HCT116 (cell line): ENCODE measurements around the gene SH2D2A. TPM values are rescaled to one million over a fixed set of nuclear protein-coding genes. Genes with fewer than 3 reads are reported as not detected.

Experiments used
- ATAC-seq: fragments of 200-7000 bp; cut with Tn5 transposase; 2 replicates; pipeline ENCODE4 v1.9.1; 2020; ENCODE audit warnings: mild to moderate bottlenecking, moderate library complexity
- BruUV-seq: library from RNA; stranded (reverse); fragments of 400-500 nt; replicated peaks from 2 replicates; lab custom pipeline; 2021; lab: Mats Ljungman, UMichigan
- CTCF ChIA-PET: fragments of 300-600 bp; sonication (Branson Sonifier 250); formaldehyde crosslinking; loops from one replicate; lab custom pipeline; 2021; ENCODE audit warnings: antibody characterized with exemption; lab: Charles Lee
- POLR2A ChIA-PET: fragments of 300-600, 350-600 bp; sonication (Branson Sonifier 250); formaldehyde crosslinking; loops from one replicate; lab custom pipeline; 2021; ENCODE audit warnings: antibody characterized with exemption; lab: Charles Lee
- RAD21 ChIA-PET, 2 experiments: fragments of 300-600 bp; sonication (Branson Sonifier 250); formaldehyde crosslinking; loops; one replicate each; lab custom pipeline; 2023; ENCODE audit warnings: low total read pairs in 2 of 2; ENCODE audit not compliant: uncharacterized antibody in 2 of 2, unreplicated experiment in 2 of 2, low non-redundant PET in 1 of 2; lab: Charles Lee
- DNase-seq: peaks from one replicate; pipeline ENCODE4 v3.0.0-alpha.2; 2010; ENCODE audit warnings: low read depth, low spot score
- H2AFZ ChIP-seq: fragments of 200-600 bp; shearing (Covaris generic), sonication (generic); 2 replicates; pipeline ENCODE4 v1.6.1; 2017; ENCODE audit warnings: low read depth, mixed run types, mixed read lengths, antibody characterized with exemption, low read length; ENCODE audit not compliant: poor library complexity, severe bottlenecking
- H3K27ac ChIP-seq: 2 replicates; pipeline ENCODE4 v1.5.1; 2012; ENCODE audit warnings: low read depth, low read length
- H3K27me3 ChIP-seq: fragments of 200-600 bp; sonication (generic); 2 replicates; pipeline ENCODE4 v1.6.1; 2016; ENCODE audit warnings: mixed run types, low read length, mixed read lengths; ENCODE audit not compliant: insufficient read depth
- H3K36me3 ChIP-seq, 2 experiments: fragments of 200-500 bp in 1 of 2; fragments of 200-600 bp in 1 of 2; sonication (Bioruptor generic) in 1 of 2; sonication (generic) in 1 of 2; 2 replicates each; pipeline versions ENCODE4 v1.5.1 to v1.6.1; 2014 to 2016; ENCODE audit warnings: low read length in 2 of 2, inconsistent platforms in 1 of 2, mixed read lengths in 1 of 2, mixed run types in 1 of 2; ENCODE audit not compliant: insufficient read depth in 2 of 2, control insufficient read depth in 1 of 2
- H3K4me1 ChIP-seq, 2 experiments: fragments of 200-600 bp in 1 of 2; sonication (generic) in 1 of 2; 2 replicates each; pipeline versions ENCODE4 v1.5.1 to v1.6.1; 2012 to 2017; ENCODE audit warnings: low read length in 2 of 2, inconsistent platforms in 1 of 2, mild to moderate bottlenecking in 1 of 2, mixed read lengths in 1 of 2, mixed run types in 1 of 2, moderate library complexity in 1 of 2; ENCODE audit not compliant: insufficient read depth in 2 of 2, control insufficient read depth in 1 of 2
- H3K4me2 ChIP-seq: fragments of 200-600 bp; sonication (generic); 2 replicates; pipeline ENCODE4 v1.6.1; 2017; ENCODE audit warnings: mixed run types, low read length, mixed read lengths
- H3K4me3 ChIP-seq, 2 experiments: fragments of 200-600 bp in 1 of 2; sonication (generic) in 1 of 2; replicated peaks in 1 of 2; 2 replicates each; pipeline ENCODE4 v1.5.1; 2011 to 2016; ENCODE audit warnings: low read length in 2 of 2, control low read depth in 1 of 2, low read depth in 1 of 2, mild to moderate bottlenecking in 1 of 2, mixed read lengths in 1 of 2, mixed run types in 1 of 2
- H3K79me2 ChIP-seq: fragments of 200-600 bp; sonication (generic); 2 replicates; pipeline ENCODE4 v1.6.1; 2017; ENCODE audit warnings: mild to moderate bottlenecking, mixed run types, low read length, moderate library complexity, mixed read lengths; ENCODE audit not compliant: insufficient read depth
- H3K9ac ChIP-seq: fragments of 200-600 bp; sonication (generic); 2 replicates; pipeline ENCODE4 v1.6.1; 2016; ENCODE audit warnings: low read length, mixed read lengths
- H3K9me2 ChIP-seq: fragments of 200-600 bp; sonication (generic), shearing (Covaris generic); 2 replicates; pipeline ENCODE4 v1.6.1; 2017; ENCODE audit warnings: mixed run types, mild to moderate bottlenecking, moderate library complexity; ENCODE audit not compliant: insufficient read depth
- H3K9me3 ChIP-seq, 2 experiments: fragments of 200-500 bp in 1 of 2; fragments of 200-600 bp in 1 of 2; sonication (Bioruptor generic) in 1 of 2; sonication (generic) in 1 of 2; 2 replicates each; pipeline ENCODE4 v1.6.1; 2014 to 2017; ENCODE audit warnings: low read length in 2 of 2, mixed read lengths in 2 of 2, inconsistent platforms in 1 of 2, low read depth in 1 of 2, mild to moderate bottlenecking in 1 of 2, mixed run types in 1 of 2, moderate library complexity in 1 of 2; ENCODE audit not compliant: control insufficient read depth in 1 of 2, insufficient read depth in 1 of 2
- H4K20me1 ChIP-seq: fragments of 200-600 bp; sonication (generic), shearing (Covaris generic); 2 replicates; pipeline ENCODE4 v1.6.1; 2017; ENCODE audit warnings: mixed run types, mild to moderate bottlenecking, moderate library complexity; ENCODE audit not compliant: insufficient read depth
- ATF3 ChIP-seq: IDR thresholded peaks from 2 replicates; pipeline ENCODE4 v1.6.1; 2012
- CTCF ChIP-seq, 3 experiments: fragments of 200-600 bp in 1 of 3; sonication (generic) in 1 of 3; IDR thresholded peaks in 2 of 3; conservative IDR thresholded peaks in 1 of 3; 2 replicates each; pipeline ENCODE4 v1.5.1; 2012 to 2017; ENCODE audit warnings: low read depth in 2 of 3, low read length in 2 of 3, antibody characterized with exemption in 1 of 3, borderline replicate concordance in 1 of 3, control low read depth in 1 of 3, mild to moderate bottlenecking in 1 of 3, mixed read lengths in 1 of 3, mixed run types in 1 of 3, moderate library complexity in 1 of 3; ENCODE audit not compliant: insufficient read depth in 1 of 3
- EGR1 ChIP-seq: IDR thresholded peaks from 2 replicates; pipeline ENCODE4 v1.6.1; 2012; ENCODE audit warnings: low read depth
- ELF1 ChIP-seq: IDR thresholded peaks from 2 replicates; pipeline ENCODE4 v1.6.1; 2012; ENCODE audit warnings: low read depth, borderline replicate concordance
- EZH2phosphoT487 ChIP-seq: fragments of 200-600 bp; IDR thresholded peaks from 2 replicates; pipeline ENCODE4 v1.6.1; 2018; ENCODE audit warnings: antibody characterized with exemption, borderline replicate concordance
- FOSL1 ChIP-seq: IDR thresholded peaks from 2 replicates; pipeline ENCODE4 v1.6.1; 2012; ENCODE audit warnings: low read depth
- MAX ChIP-seq: IDR thresholded peaks from 2 replicates; pipeline ENCODE4 v1.6.1; 2012
- POLR2A ChIP-seq: IDR thresholded peaks from 2 replicates; pipeline ENCODE4 v1.7.0; 2011; ENCODE audit warnings: borderline replicate concordance; ENCODE audit not compliant: insufficient read depth, insufficient read length; ENCODE audit errors: extremely low read depth
- POLR2AphosphoS5 ChIP-seq: IDR thresholded peaks from 2 replicates; pipeline ENCODE4 v1.6.1; 2011; ENCODE audit warnings: mild to moderate bottlenecking, low read depth, low read length, moderate library complexity
- SP1 ChIP-seq: IDR thresholded peaks from 2 replicates; pipeline ENCODE4 v1.6.1; 2012; ENCODE audit warnings: low read depth
- YY1 ChIP-seq: IDR thresholded peaks from 2 replicates; pipeline ENCODE4 v1.6.1; 2011; ENCODE audit warnings: low read length, low read depth, moderate library complexity, mild to moderate bottlenecking; ENCODE audit not compliant: insufficient replicate concordance; ENCODE audit errors: extremely low read depth
- ZFX ChIP-seq: fragments of 450-650 bp; IDR thresholded peaks from 2 replicates; pipeline ENCODE4 v1.6.1; 2017
- intact Hi-C: fragments of 100-400 bp; cut with micrococcal nuclease; formaldehyde crosslinking; loops from 2 replicates; pipeline ENCODE4 v1.10.0; 2022
- total RNA-seq: library from RNA; stranded (reverse); gene quantifications from one replicate; pipeline ENCODE4 v1.2.1, GENCODE V29; 2021; ENCODE audit not compliant: unreplicated experiment

SH2D2A gene
- total RNA-seq, 1 experiment from 2014 or later = 4.8 TPM

- no peak for TF ChIP-seq FOSL1
- TF ChIP-seq, all 23 proteins: peak for 0
Observed at GRCh38 chr1:156816561-156817328, at the start of gene SH2D2A (continued).

GRCh38 chr1:156865865-156866248 lies 49.2 kb upstream of the SH2D2A start:
- intact Hi-C loops = no loop called here

More at GRCh38 chr1:156865865-156866248, 49.2 kb upstream of the SH2D2A start:
- Histone ChIP-seq H3K79me2 (no peaks in the 10 kb centered on the region), H3K9me2 (no peaks in the 10 kb centered on the region), H2AFZ (no peak overlapping the region), H3K9ac (no peak overlapping the region), H3K4me3 (no peak overlapping the region), H3K27ac (no peak overlapping the region)
- no peak for DNase-seq
- POLR2A ChIA-PET = no interaction called here
- ATAC-seq = no peak
- TF ChIP-seq SP1 (no peak), EGR1 (no peak), POLR2AphosphoS5 (no peak), YY1 (no peak), ELF1 (no peak), ATF3 (no peak), POLR2A (no peak), CTCF (IDR thresholded peaks at IDR 0.05 in 2 of 3, conservative IDR thresholded peaks at IDR 0.05 in 1 of 3; ENCODE audit: borderline replicate concordance in 1 of 3, insufficient read depth in 1 of 3, low read depth in 2 of 3, low read length in 2 of 3) (no peak), ZFX (no peak), MAX (no peak), EZH2phosphoT487 (no peak)
- TF ChIP-seq, all 23 proteins: peak for 0
- H3K9me3 ChIP-seq = no peaks in the 10 kb centered on the region
- no TSS peak for BruUV-seq
- peaks cover 0 to 11% of the 10 kb centered on the region in 2 experiments; a peak in 2 of 4 replicates for H3K4me1 ChIP-seq
- H3K4me2 ChIP-seq = no peak overlapping the region
- H3K36me3 ChIP-seq = no peaks in the 10 kb centered on the region
- CTCF ChIA-PET = no interaction called here
- H4K20me1 ChIP-seq = no peaks in the 10 kb centered on the region
- peaks cover 3% of the 10 kb centered on the region; the same call in 1 of the 2 replicates for H3K27me3 ChIP-seq
- RAD21 ChIA-PET = no interaction called here
